DMS153 treated with DMSO at 0.1 percent for 48 hours (cell line): Measurements from ENCODE around the gene HIVEP3.
"Not testable (repeated sequence)": the region's sequence is repeated elsewhere in the genome, so short reads cannot be mapped to it uniquely, and the experiment has no call there.

Experiments
- DNase-seq: peaks from one replicate; lab custom pipeline; 2025; ENCODE audit not compliant: unreplicated experiment; lab: John Stamatoyannopoulos, UW

HIVEP3 gene

GRCh38 chr1:41573785-41574713 lies 344.7 kb downstream of the HIVEP3 start:
- DNase-seq = peak; percentile 96

DNA sequence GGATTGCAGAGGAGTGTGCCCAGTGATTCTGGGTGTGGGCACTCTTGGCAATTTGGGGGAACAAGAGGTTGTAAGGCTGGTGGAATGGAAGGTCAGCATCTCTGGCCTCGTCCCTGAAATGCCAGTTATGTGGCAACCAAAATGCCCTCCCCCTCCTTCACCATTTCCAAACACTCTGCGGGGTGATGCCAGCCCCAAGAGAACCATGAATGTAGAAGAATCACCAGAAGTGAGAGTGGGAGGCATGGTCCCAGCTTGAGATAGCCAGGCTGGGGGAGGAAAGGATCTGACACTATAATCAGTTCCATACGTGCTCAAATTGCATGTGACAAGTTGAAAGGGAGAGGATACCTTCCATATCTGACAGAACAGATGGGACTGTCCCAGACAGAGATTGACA lies 345.5 kb downstream of the HIVEP3 start:
- no peak for DNase-seq

DNA sequence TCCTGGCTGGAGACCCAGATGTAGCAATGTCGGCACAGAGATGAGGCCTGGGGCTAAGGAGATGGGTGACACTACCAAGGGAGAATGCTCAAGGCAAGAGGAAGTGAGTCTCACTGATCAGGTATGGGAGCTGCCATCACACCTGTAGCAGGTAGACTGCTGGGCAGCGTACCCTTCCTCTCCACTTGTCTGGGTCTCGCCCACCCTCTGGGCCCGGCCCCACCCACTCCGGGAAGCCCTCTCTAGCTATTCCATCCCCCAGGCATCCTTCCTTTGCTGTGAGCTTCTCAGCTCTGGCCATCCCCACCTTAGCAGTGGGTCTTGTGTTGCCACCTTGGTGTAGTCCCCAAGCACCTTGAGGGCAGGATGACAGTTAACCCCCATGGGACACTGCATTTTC lies 346.5 kb downstream of the HIVEP3 start:
- DNase-seq = no peak

- DNase-seq = no peak
Measured at GRCh38 chr1:41571041-41571440, 347.7 kb downstream of the HIVEP3 start.

GRCh38 chr1:41568204-41568603 lies 350.5 kb downstream of the HIVEP3 start:
- no peak for DNase-seq

GRCh38 chr1:41566969-41567368 lies 351.8 kb downstream of the HIVEP3 start:
- DNase-seq = no peak

- no peak for DNase-seq
Measured at GRCh38 chr1:41566274-41566885, 352.3 kb downstream of the HIVEP3 start.

GRCh38 chr1:41564741-41565475 lies 353.8 kb downstream of the HIVEP3 start:
- DNase-seq = no peak

GRCh38 chr1:41562328-41562727 lies 356.4 kb downstream of the HIVEP3 start:
- DNase-seq = no peak

GRCh38 chr1:41560931-41561330 lies 357.8 kb downstream of the HIVEP3 start:
- DNase-seq = no peak

DNA sequence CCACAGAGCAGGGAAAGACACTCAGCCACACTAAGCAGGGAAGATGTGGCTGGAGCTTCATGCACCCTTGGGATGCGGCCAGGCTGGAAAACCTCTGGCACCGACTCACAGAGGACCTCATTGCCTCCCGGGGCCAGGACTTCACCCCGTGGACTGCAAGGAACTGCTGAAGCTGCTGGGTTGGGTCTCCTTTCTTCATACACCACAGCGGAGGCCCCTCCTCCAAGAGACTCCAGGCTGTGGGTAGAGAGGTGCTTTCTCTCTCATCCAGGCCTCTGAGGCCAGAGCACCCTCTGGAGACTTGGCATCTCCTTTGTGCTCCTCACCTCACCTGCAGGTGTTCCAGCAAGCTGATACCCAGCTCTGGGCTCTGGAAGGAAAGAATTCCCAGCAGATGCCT lies 358.2 kb downstream of the HIVEP3 start:
- DNase-seq = no peak

DNA sequence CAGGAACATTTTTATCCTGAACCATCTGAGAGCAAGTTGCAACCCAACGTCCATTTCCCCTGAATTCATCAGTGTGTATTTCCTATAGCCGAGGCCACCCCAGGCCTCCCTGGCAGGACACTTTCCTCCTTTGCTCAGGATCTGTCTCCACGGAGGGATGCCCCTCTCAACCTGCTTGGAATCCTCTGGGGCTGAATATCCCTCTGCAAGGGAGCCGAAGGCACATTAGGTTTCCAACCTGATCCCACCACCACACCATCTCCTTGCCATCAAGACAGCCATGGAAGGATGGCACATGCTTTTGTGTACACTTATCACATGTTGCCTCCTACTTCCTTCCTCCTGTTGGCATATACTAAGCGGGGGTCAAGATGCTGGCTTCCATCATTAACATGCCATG lies 359.4 kb downstream of the HIVEP3 start:
- DNase-seq = no peak

GRCh38 chr1:41558761-41559171 lies 360.0 kb downstream of the HIVEP3 start:
- DNase-seq = no peak

- no peak for DNase-seq
Measured at GRCh38 chr1:41557751-41558455, 360.8 kb downstream of the HIVEP3 start.

- not testable (repeated sequence) for DNase-seq
Measured at GRCh38 chr1:41554746-41555145, 364.0 kb downstream of the HIVEP3 start.

- DNase-seq = no peak
Measured at GRCh38 chr1:41547781-41548560, 370.8 kb downstream of the HIVEP3 start.

- no peak for DNase-seq
Measured at GRCh38 chr1:41547336-41547735, 371.4 kb downstream of the HIVEP3 start.

DNA sequence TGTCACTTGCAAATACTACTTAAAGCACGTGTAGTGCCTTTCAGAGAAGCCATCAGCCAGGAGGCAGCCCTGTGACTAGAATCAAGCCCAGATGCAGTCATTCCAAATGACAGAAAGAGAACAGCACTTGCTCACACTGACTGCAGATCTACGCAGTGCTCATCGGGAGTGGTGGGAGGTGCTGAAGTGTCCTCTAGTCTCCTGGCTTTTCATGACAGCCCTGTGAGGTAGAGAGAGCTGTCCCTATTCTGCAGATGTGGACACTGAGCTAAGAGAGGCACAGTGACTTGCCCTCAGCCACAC lies 371.9 kb downstream of the HIVEP3 start:
- no peak for DNase-seq

DNA sequence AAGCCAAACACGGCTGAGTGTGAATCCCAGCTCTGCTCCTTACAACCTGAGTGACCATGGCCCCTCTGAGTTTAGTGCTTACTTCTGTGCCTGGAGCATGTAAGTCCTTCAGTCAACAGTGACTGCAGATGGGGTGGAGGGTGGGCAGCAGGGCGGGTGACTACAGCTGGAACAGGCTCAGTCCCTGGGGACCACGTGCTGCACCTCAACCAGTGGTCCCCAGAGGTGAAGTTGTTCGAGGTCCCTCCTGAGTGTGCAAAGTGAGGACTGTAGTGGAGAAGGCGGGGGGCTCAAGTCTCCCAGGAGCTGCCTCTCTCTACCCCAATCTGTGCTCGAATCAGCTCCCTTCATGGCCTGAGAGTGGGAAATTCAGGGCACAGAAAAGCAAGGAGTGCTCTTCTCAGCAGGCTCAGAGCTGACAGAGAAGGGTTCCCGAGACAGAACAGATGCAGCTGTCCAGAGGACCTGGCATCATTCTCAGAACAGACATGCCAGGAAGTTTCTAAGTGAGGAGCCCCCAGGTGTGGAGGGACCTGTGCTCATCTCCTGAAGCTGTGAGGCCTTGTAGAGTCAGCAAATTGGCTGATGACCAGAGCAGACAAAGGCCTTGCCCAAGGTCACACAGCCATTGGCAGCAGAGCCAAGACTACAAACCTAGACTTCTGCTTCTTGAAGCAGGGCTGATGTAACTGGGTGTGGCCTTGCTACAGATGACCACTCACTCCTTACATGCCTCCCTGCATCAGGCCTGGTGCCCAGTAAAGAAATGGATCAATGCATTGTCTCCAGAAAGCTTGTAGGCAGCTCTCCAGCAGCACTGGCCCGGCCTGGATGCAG lies 372.5 kb downstream of the HIVEP3 start:
- no peak for DNase-seq
